Chondrocyte (in vitro differentiated cells): ENCODE results near the gene SEMA3E. TPM values are rescaled to one million over a fixed set of nuclear protein-coding genes. Genes with fewer than 3 reads are reported as not detected.

Experiments used
- DNase-seq: peaks from one replicate; pipeline ENCODE4 v3.0.0; 2021; ENCODE audit warnings: mixed read lengths, low spot score
- H3K27ac Mint-ChIP-seq: one replicate; pipeline ENCODE4 v1.8.0; 2021; ENCODE audit warnings: mild to moderate bottlenecking, moderate library complexity, mixed read lengths; ENCODE audit not compliant: unreplicated experiment
- H3K27me3 Mint-ChIP-seq: 2 replicates; pipeline ENCODE4 v1.8.0; 2021; ENCODE audit warnings: low read depth, mixed read lengths
- H3K36me3 Mint-ChIP-seq: 2 replicates; pipeline ENCODE4 v1.8.0; 2021; ENCODE audit warnings: low read depth, mixed read lengths
- H3K4me1 Mint-ChIP-seq: 2 replicates; pipeline ENCODE4 v1.8.0; 2021; ENCODE audit warnings: low read depth, mild to moderate bottlenecking, mixed read lengths
- H3K4me3 Mint-ChIP-seq: one replicate; pipeline ENCODE4 v1.8.0; 2021; ENCODE audit warnings: mild to moderate bottlenecking, moderate library complexity, mixed read lengths; ENCODE audit not compliant: unreplicated experiment
- H3K9me3 Mint-ChIP-seq: 2 replicates; pipeline ENCODE4 v1.8.0; 2021; ENCODE audit warnings: low read depth, mixed read lengths
- long read RNA-seq: library from polyadenylated mRNA; stranded (forward); transcript quantifications from one replicate; pipeline ENCODE4 v2.0.0, GENCODE V29; 2021
- total RNA-seq: library from RNA; stranded (reverse); gene quantifications from 3 replicates; pipeline ENCODE4 v1.2.1, GENCODE V29; 2021
- TF ChIP-seq, protein P1 (sequence below): fragments of 200-600 bp; sonication (generic); IDR thresholded peaks from 2 replicates; pipeline ENCODE4 v1.5.0; 2021; ENCODE audit warnings: antibody characterized with exemption, mild to moderate bottlenecking, moderate library complexity

Gene SEMA3E
- 3.7 to 10.1 TPM (median 5.1 TPM) in 3 replicates for total RNA-seq
- long read RNA-seq, full-length matches to known transcripts: 6 of 6 reads
- long read RNA-seq, partial matches to known transcripts: 0 of 6 reads
- long read RNA-seq, other reads (novel, unspliced or antisense): 0 of 6 reads

- H3K36me3 Mint-ChIP-seq: no peaks in the 10 kb centered on the region
- TF ChIP-seq, protein P1, sequence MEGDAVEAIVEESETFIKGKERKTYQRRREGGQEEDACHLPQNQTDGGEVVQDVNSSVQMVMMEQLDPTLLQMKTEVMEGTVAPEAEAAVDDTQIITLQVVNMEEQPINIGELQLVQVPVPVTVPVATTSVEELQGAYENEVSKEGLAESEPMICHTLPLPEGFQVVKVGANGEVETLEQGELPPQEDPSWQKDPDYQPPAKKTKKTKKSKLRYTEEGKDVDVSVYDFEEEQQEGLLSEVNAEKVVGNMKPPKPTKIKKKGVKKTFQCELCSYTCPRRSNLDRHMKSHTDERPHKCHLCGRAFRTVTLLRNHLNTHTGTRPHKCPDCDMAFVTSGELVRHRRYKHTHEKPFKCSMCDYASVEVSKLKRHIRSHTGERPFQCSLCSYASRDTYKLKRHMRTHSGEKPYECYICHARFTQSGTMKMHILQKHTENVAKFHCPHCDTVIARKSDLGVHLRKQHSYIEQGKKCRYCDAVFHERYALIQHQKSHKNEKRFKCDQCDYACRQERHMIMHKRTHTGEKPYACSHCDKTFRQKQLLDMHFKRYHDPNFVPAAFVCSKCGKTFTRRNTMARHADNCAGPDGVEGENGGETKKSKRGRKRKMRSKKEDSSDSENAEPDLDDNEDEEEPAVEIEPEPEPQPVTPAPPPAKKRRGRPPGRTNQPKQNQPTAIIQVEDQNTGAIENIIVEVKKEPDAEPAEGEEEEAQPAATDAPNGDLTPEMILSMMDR: peak; percentile 40
- H3K4me1 Mint-ChIP-seq: peaks cover 14% of the 10 kb centered on the region
- H3K4me3 Mint-ChIP-seq: peak within 1 kb of the TSS; percentile 71
- H3K27ac Mint-ChIP-seq: peak within 1 kb of the TSS; percentile 13
- H3K9me3 Mint-ChIP-seq: peaks cover 3% of the 10 kb centered on the region
- no peak for DNase-seq
- H3K27me3 Mint-ChIP-seq: no peaks in the 10 kb centered on the region
These were observed at the start of gene SEMA3E for GRCh38 chr7:83648464-83649241. Gene SEMA3E, minus strand, starts transcription at chr7:83649139.

- TF ChIP-seq, protein P1: no peak
- Mint-ChIP-seq H3K4me3 (no peak overlapping the region), H3K27me3 (no peaks in the 10 kb centered on the region), H3K36me3 (no peaks in the 10 kb centered on the region), H3K9me3 (peaks cover 4% of the 10 kb centered on the region), H3K27ac (no peak overlapping the region), H3K4me1 (peaks cover 18% of the 10 kb centered on the region)
- DNase-seq: no peak
These were observed 49.0 kb upstream of the SEMA3E start for GRCh38 chr7:83697804-83698530.

DNA sequence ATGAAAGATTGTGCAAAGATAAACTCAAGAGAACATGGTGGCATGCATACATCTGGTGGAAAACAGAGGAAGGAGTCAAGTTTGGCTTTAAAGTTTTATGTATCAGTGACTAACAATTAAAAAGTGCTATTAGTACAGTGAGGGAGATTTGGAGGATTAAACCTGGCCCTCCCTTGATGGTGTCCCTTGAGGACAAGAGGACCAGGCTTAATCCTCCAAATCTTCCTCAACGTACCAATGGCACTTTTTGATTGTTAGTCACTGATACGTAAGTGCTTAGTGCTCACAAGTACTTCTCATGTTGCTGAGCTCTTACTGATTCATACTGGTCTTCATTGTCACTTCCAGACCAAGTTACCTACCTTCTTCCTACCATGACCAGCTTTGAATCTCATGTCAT lies 47.2 kb upstream of the SEMA3E start:
- no peaks in the 10 kb centered on the region for H3K36me3 Mint-ChIP-seq
- H3K27ac Mint-ChIP-seq: no peak overlapping the region
- peaks cover 4% of the 10 kb centered on the region for H3K9me3 Mint-ChIP-seq
- no peak for DNase-seq
- H3K27me3 Mint-ChIP-seq: no peaks in the 10 kb centered on the region
- TF ChIP-seq, protein P1: no peak
- H3K4me3 Mint-ChIP-seq: no peak overlapping the region
- peaks cover 7% of the 10 kb centered on the region for H3K4me1 Mint-ChIP-seq

- no peak for DNase-seq
- Mint-ChIP-seq H3K9me3 (peaks cover 4% of the 10 kb centered on the region), H3K4me1 (peaks cover 7% of the 10 kb centered on the region), H3K27ac (no peak overlapping the region), H3K27me3 (no peaks in the 10 kb centered on the region), H3K4me3 (no peak overlapping the region), H3K36me3 (no peaks in the 10 kb centered on the region)
- TF ChIP-seq, protein P1: no peak
These were observed 46.4 kb upstream of the SEMA3E start for GRCh38 chr7:83695128-83695960.

- Mint-ChIP-seq H3K4me1 (peaks cover 1% of the 10 kb centered on the region), H3K27ac (no peak overlapping the region), H3K4me3 (no peak overlapping the region), H3K36me3 (no peaks in the 10 kb centered on the region), H3K27me3 (no peaks in the 10 kb centered on the region), H3K9me3 (peaks cover 4% of the 10 kb centered on the region)
- TF ChIP-seq, protein P1: no peak
- DNase-seq: no peak
These were observed 44.3 kb upstream of the SEMA3E start for GRCh38 chr7:83693256-83693655.
